Stimulated activated CD4-positive, alpha-beta T cell treated with anti-CD3 and anti-CD28 coated beads, Interleukin-15, amount 100 ng/mL, for 48 hours (primary cell): ENCODE results near the gene DNAJB14.

Experiments
- DNase-seq, 2 donors: peaks; one replicate each; pipeline ENCODE4 v3.0.0-alpha.2; 2020; ENCODE audit warnings: low read depth in 2 of 2

The DNAJB14 gene

DNA sequence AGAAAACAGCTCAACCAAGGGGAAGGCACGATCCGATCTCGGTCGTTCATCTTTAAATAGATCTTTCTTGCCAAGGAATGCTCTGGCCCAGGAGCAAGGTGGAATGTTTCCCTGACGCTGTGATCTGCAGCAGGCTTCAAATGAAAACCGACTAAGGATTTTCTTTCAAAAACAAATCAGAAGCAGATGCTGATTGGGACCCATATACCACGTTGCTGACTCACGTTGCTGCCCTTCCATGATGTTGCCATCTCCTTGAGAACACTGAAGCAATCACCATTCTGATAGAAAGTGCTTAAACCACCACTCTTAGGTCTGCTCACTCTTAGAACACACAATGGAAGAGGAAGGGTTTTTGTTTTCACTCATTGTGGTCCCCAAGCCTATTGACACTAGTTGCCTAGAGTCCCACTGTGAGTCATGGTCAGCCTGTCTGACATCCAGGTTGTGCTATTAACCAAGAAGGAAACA, 78.3 kb downstream of the DNAJB14 start:
- no peak for DNase-seq

- DNase-seq, result no peak
Measured at GRCh38 chr4:99863804-99864203, 82.6 kb downstream of the DNAJB14 start.

GRCh38 chr4:99861120-99861905, 85.1 kb downstream of the DNAJB14 start:
- no peak for DNase-seq

DNA sequence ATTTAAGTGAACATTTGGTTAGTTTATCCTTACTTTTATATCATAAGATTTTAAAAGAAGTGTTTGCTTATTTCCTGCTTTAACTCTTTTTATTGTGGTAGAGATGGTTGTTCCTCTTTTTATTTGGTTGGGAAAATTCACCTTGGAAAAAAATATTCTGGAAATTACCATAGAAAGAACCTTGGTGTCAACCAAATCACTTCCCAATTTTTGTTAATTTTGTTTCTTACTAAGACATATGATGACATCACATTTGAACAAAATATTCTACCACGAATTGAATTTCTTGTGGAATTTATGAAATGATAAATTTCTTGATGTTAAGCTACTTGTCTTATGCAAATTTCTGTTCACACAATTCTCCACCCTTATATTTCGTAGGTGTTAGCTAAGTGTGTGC, 85.9 kb downstream of the DNAJB14 start:
- no peak for DNase-seq

GRCh38 chr4:99859618-99860017, 86.8 kb downstream of the DNAJB14 start:
- DNase-seq, result no peak

DNA sequence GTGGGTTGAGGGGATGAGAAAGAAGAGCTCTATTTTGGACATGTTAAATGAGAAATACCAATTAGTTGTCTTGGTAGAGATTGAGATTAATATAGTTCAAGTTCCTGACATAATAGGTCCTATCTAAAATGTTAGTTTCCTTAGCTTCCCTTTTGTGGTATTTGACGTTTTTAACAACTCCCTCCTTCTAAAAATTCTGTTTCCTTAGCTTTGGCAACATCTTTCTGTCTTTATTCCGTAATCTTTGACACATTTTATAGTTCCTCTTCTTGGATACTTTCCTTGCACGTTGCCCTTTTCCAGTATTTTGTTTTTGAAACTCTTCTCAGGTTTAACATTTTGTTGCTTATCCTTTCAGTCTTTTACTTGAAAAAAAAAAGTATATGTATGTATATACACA, 89.1 kb downstream of the DNAJB14 start:
- no peak for DNase-seq

GRCh38 chr4:99856166-99856565, 90.3 kb downstream of the DNAJB14 start:
- DNase-seq, result no peak

GRCh38 chr4:99855678-99856077, 90.7 kb downstream of the DNAJB14 start:
- DNase-seq, result no peak

- DNase-seq, result no peak
Measured at GRCh38 chr4:99853999-99854398, 92.4 kb downstream of the DNAJB14 start.

DNA sequence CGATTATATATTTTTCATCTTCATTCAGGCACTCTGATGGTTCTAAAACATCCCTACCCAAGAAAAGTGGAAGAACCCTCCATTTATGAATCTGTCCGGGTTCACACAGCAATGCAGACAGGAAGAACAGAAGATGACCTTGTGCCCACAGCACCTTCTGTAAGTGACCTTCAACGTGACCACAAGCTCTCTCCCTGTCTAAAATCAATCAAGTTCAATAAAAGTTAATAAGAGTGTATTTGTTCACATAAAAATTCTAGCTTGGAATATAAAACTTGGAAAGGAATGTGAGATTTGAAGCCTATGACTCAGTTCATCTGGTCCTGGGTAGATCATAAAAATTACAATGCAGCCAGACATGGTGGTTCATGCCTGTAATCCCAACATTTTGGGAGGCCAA, 93.2 kb downstream of the DNAJB14 start:
- DNase-seq, result no peak

DNA sequence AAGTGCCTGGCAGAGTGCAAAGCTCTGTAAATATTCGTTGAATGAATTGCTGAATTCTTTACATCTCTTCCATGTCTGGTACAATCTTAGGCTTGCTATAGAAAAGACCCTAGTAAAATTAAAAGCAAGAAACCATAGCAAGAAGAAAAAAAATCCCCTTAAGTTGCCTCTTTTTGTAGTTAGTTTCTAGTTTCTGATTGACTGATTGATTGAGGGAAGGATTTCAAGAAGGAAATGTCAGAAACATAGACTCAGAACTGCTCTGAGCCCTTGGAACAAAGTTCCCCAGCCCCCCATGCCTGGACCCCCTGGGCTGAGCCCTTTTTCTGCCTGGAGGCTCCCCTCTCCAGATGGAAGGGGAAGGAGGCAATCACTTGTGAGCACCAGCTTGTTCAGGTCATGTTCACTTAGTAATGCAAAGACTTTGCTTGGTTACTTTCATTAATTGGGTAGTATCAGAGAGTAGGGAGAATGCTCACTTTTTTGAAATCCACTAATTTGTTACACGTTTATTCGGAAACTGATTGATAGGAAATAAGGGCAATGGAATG, 94.1 kb downstream of the DNAJB14 start:
- no peak for DNase-seq

DNA sequence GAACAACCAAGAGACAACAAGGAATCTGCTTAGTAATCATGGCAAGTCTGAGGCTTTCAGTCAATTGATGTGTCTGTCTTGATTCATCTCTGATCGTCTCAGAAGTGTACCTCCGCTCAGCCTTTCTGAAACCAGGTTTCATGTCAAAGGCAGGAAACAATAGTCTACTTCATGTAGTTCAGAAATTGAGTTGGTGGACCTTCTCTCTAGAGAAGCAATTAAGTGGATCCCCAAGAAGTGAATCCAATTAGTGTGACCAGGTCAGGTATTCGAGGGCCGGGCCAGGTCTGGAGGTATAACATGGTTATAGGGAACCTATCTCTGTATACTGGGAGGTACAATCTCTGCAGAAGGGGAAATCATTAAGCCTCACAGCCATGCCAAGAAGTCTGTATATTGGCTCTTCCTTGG, 97.8 kb downstream of the DNAJB14 start:
- no peak for DNase-seq

GRCh38 chr4:99847362-99847976, 98.9 kb downstream of the DNAJB14 start:
- DNase-seq, result no peak

DNA sequence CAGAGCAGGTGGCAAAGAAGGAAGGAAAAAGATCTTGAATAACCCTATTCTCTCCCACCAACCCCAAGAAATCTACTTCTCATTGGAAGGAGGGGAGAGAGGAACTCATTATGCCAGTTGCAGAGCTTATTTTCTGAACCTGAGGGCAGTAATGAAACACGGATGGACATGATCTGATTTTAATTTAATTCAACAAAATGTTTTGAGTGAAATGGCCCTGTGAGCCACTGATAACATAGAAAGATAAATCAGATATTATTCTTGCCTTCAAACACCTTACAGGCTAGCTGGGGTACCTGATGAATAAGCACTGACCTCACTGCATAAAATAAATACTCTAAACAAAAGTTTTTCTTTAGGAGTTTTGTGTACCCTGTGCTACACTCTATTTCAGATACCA, 99.5 kb downstream of the DNAJB14 start:
- DNase-seq, result no peak
